Type B pancreatic cell (in vitro differentiated cells): Measurements from ENCODE around the gene TMEM87B. TPM values are rescaled to one million over a fixed set of nuclear protein-coding genes. Genes with fewer than 3 reads are reported as not detected.

Experiments
- DNase-seq: peaks from one replicate; pipeline ENCODE4 v3.0.0; 2021; ENCODE audit warnings: mixed read lengths; ENCODE audit not compliant: unreplicated experiment; ENCODE audit errors: extremely low spot score
- H3K27ac Mint-ChIP-seq: 2 replicates; pipeline ENCODE4 v1.8.0; 2021; ENCODE audit warnings: mild to moderate bottlenecking, mixed read lengths
- H3K27me3 Mint-ChIP-seq: 2 replicates; pipeline ENCODE4 v1.8.0; 2021; ENCODE audit warnings: mixed read lengths
- H3K36me3 Mint-ChIP-seq: 2 replicates; pipeline ENCODE4 v1.8.0; 2021; ENCODE audit warnings: mixed read lengths
- H3K4me1 Mint-ChIP-seq: one replicate; pipeline ENCODE4 v1.8.0; 2021; ENCODE audit warnings: mixed read lengths; ENCODE audit not compliant: unreplicated experiment
- H3K4me3 Mint-ChIP-seq: 2 replicates; pipeline ENCODE4 v1.8.0; 2021; ENCODE audit warnings: mild to moderate bottlenecking, mixed read lengths
- H3K9me3 Mint-ChIP-seq: 2 replicates; pipeline ENCODE4 v1.8.0; 2021; ENCODE audit warnings: mixed read lengths
- CTCF ChIP-seq: fragments of 200-600 bp; sonication (generic); conservative IDR thresholded peaks from 2 replicates; pipeline ENCODE4 v1.5.0; 2021; ENCODE audit warnings: antibody characterized with exemption, mild to moderate bottlenecking
- total RNA-seq: library from RNA; stranded (reverse); gene quantifications from 2 replicates; pipeline ENCODE4 v1.2.1, GENCODE V29; 2021; ENCODE audit warnings: low replicate concordance

TMEM87B gene
- total RNA-seq, 1 donor from 2014 or later, result 15.5 TPM

GRCh38 chr2:112010751-112011150, 44.3 kb upstream of the TMEM87B start:
- no peak overlapping the region for H3K4me3 Mint-ChIP-seq
- DNase-seq, result no peak
- H3K36me3 Mint-ChIP-seq, result peaks cover 51% of the 10 kb centered on the region
- peaks cover 14% of the 10 kb centered on the region for H3K4me1 Mint-ChIP-seq
- no peak for TF ChIP-seq CTCF
- H3K27ac Mint-ChIP-seq, result no peak overlapping the region
- H3K27me3 Mint-ChIP-seq, result no peaks in the 10 kb centered on the region
- H3K9me3 Mint-ChIP-seq, result no peaks in the 10 kb centered on the region

- no peak overlapping the region for H3K27ac Mint-ChIP-seq
These were observed 42.5 kb upstream of the TMEM87B start for GRCh38 chr2:112012556-112012955.

GRCh38 chr2:112018846-112019245, 36.2 kb upstream of the TMEM87B start:
- no peaks in the 10 kb centered on the region for H3K27me3 Mint-ChIP-seq
- H3K4me3 Mint-ChIP-seq, result no peak overlapping the region
- H3K36me3 Mint-ChIP-seq, result peaks cover 52% of the 10 kb centered on the region
- H3K4me1 Mint-ChIP-seq, result peaks cover 16% of the 10 kb centered on the region
- TF ChIP-seq CTCF, result no peak
- DNase-seq, result no peak
- no peak overlapping the region for H3K27ac Mint-ChIP-seq
- no peaks in the 10 kb centered on the region for H3K9me3 Mint-ChIP-seq

More at GRCh38 chr2:112012556-112012955, 42.5 kb upstream of the TMEM87B start:
- Mint-ChIP-seq H3K36me3 (peaks cover 59% of the 10 kb centered on the region), H3K4me3 (no peak overlapping the region), H3K9me3 (no peaks in the 10 kb centered on the region), H3K4me1 (peaks cover 14% of the 10 kb centered on the region), H3K27me3 (no peaks in the 10 kb centered on the region)
- DNase-seq, result no peak
- no peak for TF ChIP-seq CTCF

DNA sequence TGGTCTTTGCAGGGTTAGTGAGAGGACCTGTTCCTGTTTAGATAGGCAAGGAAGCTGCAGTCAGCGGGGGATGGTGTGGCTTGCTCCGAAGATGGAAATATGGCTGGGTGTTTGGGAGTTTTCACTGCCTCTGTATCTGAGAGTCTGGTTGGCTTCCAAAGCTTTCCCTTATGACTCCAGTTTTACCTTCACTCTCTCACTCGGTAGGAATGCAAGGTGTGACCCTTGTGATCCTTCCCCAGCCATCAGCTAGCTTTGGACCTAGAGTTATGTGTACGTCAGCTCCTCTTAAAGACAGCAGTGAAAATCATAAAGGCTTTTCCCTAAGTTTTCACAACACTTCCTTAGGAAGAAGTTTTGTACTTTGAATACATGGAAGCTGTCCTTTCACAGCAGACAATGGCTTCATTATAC, 35.5 kb upstream of the TMEM87B start:
- Mint-ChIP-seq H3K4me1 (peaks cover 16% of the 10 kb centered on the region), H3K27me3 (no peaks in the 10 kb centered on the region), H3K27ac (peak overlapping the region; percentile 32), H3K4me3 (no peak overlapping the region), H3K36me3 (peaks cover 52% of the 10 kb centered on the region), H3K9me3 (no peaks in the 10 kb centered on the region)
- TF ChIP-seq CTCF, result no peak
- DNase-seq, result no peak

DNA sequence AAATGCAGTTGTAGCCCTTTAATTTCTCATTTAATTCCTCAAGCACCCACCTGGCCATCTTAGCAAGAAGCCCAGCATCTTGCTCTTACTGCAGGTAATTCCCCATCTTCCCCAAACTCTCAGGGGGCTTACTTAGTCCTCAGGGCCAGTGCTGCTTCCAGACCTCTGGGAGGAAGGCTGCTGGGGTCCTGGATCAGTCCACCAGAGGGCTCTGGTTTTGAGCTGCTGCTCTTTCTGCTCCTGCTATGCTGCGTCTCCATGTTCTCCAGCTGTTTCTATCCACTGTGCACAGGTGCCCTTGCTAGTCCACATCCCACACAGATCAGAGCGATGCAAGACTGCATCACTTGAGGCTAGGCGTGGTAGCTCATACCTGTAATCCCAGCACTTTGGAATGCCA, 34.5 kb upstream of the TMEM87B start:
- Mint-ChIP-seq H3K4me1 (peaks cover 16% of the 10 kb centered on the region), H3K27me3 (no peaks in the 10 kb centered on the region), H3K36me3 (peaks cover 47% of the 10 kb centered on the region), H3K9me3 (no peaks in the 10 kb centered on the region), H3K4me3 (no peak overlapping the region), H3K27ac (no peak overlapping the region)
- DNase-seq, result no peak
- peak; percentile 41 for TF ChIP-seq CTCF

- H3K4me1 Mint-ChIP-seq, result peaks cover 16% of the 10 kb centered on the region
- H3K27me3 Mint-ChIP-seq, result no peaks in the 10 kb centered on the region
- H3K36me3 Mint-ChIP-seq, result peaks cover 47% of the 10 kb centered on the region
- H3K9me3 Mint-ChIP-seq, result no peaks in the 10 kb centered on the region
- no peak overlapping the region for H3K4me3 Mint-ChIP-seq
- no peak for TF ChIP-seq CTCF
- no peak for DNase-seq
- H3K27ac Mint-ChIP-seq, result peak overlapping the region; percentile 72
These were observed 33.8 kb upstream of the TMEM87B start for GRCh38 chr2:112021290-112021689.
